HepG2 (cell line): Measurements from ENCODE around the gene ITGAV.

ENCODE experiments used
- DMAP1 ChIP-seq: IDR thresholded peaks from 2 replicates; pipeline ENCODE4 v1.6.1; 2016
- PBX2 ChIP-seq: IDR thresholded peaks from 2 replicates; pipeline ENCODE4 v1.6.1; 2016; ENCODE audit warnings: control low read depth
- TF ChIP-seq, protein P1 (sequence below): sonication (generic); formaldehyde crosslinking; IDR thresholded peaks from 2 replicates; pipeline ENCODE4 v1.5.0; 2020; ENCODE audit warnings: mild to moderate bottlenecking, missing genetic modification reagents, moderate library complexity

- TF ChIP-seq DMAP1 (CRISPR knock-in tag) (no peak), PBX2 (no peak)
- TF ChIP-seq, protein P1, sequence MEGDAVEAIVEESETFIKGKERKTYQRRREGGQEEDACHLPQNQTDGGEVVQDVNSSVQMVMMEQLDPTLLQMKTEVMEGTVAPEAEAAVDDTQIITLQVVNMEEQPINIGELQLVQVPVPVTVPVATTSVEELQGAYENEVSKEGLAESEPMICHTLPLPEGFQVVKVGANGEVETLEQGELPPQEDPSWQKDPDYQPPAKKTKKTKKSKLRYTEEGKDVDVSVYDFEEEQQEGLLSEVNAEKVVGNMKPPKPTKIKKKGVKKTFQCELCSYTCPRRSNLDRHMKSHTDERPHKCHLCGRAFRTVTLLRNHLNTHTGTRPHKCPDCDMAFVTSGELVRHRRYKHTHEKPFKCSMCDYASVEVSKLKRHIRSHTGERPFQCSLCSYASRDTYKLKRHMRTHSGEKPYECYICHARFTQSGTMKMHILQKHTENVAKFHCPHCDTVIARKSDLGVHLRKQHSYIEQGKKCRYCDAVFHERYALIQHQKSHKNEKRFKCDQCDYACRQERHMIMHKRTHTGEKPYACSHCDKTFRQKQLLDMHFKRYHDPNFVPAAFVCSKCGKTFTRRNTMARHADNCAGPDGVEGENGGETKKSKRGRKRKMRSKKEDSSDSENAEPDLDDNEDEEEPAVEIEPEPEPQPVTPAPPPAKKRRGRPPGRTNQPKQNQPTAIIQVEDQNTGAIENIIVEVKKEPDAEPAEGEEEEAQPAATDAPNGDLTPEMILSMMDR, result no peak
Observed at GRCh38 chr2:186696290-186696689, 106.4 kb downstream of the ITGAV start.
